GM19467 (cell line): ENCODE data around the gene STK35.
"Not testable (repeated sequence)": the region's sequence is repeated elsewhere in the genome, so short reads cannot be mapped to it uniquely, and the experiment has no call there.

ENCODE experiments used
- ATAC-seq: cut with Tn5 transposase; IDR thresholded peaks from one replicate; pipeline ENCODE4 v1.9.1; 2021; ENCODE audit warnings: mild to moderate bottlenecking, moderate library complexity; ENCODE audit not compliant: unreplicated experiment

The STK35 gene

DNA sequence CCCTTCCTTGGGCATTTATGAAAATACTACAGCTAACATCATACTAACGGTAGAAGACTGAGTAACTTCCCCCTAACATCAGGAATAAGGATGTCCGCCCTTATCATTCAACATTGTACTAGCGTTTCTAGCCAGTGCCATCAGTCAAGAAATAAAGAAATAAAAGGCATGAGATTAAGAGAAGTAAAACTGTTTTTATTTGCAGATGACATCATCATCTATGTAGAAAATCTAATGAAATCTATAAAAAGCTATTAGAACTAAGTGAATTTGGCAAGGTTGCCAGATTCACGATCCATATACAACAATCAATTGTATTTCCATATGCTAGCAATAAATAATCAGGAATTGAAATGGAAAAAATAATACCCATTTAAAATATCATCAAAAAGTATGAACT, 54.6 kb downstream of the STK35 start:
- ATAC-seq = no peak

DNA sequence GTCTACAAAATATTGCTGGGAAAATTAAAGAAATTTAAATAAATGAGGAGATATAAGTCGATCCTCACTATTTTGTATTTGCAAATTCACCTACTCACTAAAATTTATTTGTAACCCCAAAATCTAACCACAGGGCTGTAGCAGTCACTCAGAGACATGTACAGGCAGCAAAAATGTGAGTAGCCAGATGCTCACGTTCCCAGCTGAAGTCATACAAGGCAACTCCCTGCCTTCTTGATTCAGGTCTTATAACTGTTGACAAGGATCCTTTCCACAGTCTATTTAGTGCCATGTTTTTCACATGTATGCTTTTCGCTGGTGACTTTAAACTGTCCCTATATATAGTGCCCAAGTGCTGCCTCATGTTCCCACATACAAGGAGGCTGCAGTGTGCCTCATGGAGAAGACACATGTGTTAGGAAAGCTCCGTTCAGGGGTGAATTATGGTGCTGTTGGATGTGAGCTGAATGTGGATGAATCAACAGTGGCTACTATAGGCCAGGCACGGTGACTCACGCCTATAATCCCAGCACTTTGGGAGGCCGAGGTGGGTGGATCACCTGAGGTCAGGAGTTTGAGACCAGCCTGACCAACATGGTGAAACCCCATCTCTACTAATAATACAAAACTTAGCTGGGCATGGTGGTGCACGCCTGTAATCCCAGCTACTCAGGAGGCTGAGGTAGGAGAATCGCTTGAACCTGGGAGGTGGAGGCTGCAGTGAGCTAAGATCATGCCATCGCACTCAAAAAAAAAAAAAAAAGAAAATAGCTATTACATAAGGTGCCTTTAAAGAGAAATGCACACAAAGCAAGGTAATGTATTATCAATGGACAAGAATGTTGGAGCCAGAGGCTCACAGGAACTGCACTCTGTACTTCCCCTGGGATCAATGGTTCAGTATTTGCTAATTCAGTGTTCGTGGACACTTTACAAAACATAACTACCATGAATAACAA, 55.3 kb downstream of the STK35 start:
- no peak for ATAC-seq

DNA sequence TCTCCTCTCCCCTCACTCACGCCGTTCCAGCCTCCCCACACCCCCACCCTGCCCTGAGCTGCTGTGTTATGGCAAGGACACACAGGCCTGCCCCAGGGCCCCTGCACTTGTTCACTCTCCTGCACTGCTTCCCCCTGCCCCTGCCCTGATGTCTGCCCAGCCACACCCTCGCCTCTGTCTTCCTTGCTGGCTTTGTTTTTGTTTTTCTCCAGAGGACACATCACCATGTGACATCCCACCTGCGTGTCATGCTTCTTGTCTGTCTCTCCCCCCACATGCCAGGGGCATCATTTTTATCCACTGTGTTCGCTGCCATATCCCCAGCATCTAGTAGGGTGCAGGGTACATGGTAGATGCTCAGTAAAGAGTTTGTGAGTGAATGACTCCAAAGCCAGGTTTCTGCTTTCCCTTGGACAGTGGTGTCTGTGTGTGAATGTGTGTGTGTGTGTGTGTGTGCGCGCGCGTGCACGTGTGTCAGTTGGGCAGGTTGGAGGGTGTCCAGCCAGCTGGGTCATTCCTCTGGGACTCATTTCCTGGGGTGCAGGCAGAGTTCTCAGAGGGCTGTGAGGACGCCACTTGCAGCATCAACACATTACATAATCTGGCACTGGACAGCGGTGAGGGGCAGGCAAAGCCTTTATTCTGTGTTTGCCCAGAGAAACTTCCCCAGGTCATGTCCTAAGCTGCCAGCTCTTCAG, 60.6 kb downstream of the STK35 start:
- no peak for ATAC-seq

- no peak for ATAC-seq
These were observed 61.2 kb downstream of the STK35 start for GRCh38 chr20:2162823-2163166.

DNA sequence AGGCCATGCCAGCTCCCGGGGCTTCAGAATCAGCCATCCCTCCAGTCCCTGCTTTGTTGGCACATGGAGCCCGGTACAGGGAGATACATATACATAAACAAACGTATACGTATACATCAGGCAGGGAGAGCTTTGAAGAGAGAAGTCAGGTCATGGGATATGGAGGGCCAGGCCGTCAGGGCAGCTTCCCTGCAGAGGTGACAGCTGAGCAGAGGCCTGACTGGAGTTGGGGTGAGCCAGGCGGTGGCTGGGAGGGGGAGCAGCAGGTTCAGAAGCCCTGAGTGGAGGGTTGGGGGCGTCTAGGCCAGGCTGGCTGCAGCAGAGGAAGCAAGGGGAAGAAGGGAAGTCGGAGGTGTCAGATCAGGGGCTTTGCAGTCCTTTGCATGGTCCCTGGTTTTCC, 61.7 kb downstream of the STK35 start:
- ATAC-seq = no peak

DNA sequence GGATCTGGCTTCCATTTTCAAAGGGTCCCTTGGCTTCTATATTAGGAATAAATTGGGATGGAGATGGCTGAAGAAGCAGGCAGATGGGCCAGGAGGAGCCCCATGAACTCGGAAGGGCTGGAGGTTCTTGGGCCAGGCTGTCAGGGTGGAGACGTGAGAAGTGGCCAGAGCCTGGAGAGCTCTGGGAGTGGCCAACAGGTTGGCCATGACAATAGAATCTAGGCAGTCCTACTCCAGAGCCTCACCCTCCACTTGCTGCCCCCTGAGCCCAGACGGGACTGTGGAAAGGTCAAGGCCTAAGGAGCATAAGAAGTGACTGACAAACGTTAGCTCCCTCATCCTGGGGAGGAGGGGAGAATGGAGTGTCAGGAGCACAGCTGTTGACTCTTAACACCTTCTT, 62.1 kb downstream of the STK35 start:
- no peak for ATAC-seq

- no peak for ATAC-seq
These were observed 62.8 kb downstream of the STK35 start for GRCh38 chr20:2164421-2164820.

GRCh38 chr20:2164966-2165365, 63.3 kb downstream of the STK35 start:
- no peak for ATAC-seq

GRCh38 chr20:2165871-2166270, 64.2 kb downstream of the STK35 start:
- no peak for ATAC-seq

- ATAC-seq = no peak
These were observed 65.5 kb downstream of the STK35 start for GRCh38 chr20:2167112-2167511.

DNA sequence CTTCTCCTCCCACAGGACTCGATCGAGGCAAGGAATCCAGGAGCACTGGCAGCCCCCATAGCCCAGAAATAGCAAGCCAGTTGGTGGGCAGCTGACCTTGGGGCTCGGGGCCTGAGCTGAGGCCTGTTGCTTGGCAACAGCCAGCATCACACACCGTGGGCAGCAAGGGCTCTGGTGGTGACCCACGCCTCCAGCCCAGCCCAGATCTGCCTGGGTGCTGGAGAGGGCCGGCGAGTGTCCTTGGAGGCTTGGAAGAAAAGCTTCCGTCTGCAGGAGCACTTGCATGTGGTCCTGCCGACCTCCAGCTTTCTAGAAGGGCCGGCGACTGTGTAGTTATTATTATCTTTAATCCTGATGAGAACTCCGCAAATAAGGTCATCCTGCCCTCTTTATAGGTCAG, 67.3 kb downstream of the STK35 start:
- ATAC-seq = no peak

- no peak for ATAC-seq
These were observed 67.9 kb downstream of the STK35 start for GRCh38 chr20:2169456-2170088.

- no peak for ATAC-seq
These were observed 68.8 kb downstream of the STK35 start for GRCh38 chr20:2170404-2170803.

GRCh38 chr20:2171266-2171790, 69.7 kb downstream of the STK35 start:
- no peak for ATAC-seq

DNA sequence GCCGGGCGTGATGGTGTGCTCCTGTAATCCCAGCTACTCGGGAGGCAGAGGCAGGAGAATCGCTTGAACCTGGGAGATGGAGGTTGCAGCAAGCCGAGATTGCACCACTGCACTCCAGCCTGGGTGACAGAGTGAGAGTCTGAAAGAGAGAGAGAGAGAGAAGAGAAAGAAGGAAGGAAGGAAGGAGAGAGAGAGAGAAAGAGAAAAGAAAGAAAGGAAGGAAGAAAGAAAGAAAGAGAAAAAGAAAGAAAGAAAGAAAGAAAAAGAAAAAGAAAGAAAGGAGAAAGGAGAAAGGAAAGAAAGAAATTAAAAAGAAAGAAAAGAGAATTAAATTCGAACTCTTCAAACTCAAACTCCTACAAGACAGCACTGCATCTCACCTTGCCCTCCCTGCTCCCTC, 70.2 kb downstream of the STK35 start:
- ATAC-seq = not testable (repeated sequence)

DNA sequence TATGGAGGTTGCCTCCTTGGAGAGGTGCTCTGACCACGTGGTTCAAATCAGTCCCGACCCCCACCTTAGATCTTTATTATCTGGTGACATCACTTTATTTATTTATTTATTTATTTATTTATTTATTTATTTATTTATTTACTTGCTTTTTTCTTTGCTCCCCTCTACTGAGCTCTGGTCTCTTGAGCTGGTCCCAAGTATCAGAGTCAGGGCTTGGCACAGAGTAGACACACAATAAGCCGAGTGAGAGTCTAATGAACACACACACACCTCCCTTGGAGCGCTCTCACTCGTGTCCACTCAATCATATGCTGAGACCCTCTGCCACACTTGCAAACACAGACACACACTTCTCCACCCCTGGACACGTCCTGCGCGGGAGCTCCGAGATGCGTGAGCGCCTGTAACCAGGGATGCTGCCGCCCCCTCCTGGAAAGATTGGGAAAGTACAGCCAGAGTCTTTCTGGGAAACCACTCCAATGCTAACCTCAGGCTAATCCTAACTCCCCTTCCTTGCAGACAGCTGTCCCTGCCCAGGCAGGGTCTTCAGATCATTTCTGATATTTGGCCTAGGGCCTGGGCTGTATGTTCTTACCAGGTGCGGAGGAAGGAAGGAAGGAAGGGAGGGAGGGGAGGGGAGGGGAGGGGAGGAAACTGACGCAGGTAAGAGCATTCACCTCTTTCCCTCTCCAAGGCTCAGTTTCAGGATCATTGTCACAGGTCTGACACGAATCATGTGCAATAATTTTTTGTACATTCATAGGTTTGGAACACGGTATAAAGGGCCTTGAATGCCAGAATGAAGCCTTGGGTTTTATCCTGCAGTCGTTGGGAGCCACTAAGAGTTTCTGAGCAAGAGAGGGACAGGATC, 70.9 kb downstream of the STK35 start:
- ATAC-seq = no peak

DNA sequence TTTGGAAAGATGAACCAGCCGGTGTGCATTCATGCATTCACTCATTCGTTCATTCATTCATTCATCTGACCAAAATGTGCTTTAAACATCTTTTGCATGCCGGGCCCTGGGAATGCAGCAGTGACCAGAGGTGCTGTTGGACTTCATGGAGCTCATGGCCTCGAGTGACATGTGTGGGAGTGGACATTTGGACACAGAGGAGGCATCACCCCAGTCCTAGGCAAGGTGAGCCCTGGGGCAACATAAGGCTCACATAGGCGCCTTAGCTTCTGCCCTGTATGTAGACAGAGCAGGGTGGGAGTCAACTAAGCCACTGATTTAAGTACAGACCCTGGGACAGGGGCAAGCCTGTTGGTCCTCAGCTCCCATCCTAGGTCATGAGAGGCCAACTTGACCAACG, 71.6 kb downstream of the STK35 start:
- no peak for ATAC-seq

GRCh38 chr20:2174067-2174466, 72.4 kb downstream of the STK35 start:
- no peak for ATAC-seq

- ATAC-seq = no peak
These were observed 75.3 kb downstream of the STK35 start for GRCh38 chr20:2176946-2177345.
